Left forelimb (tissue), 1 donor: Measurements from ENCODE around the gene PHLPP1.

ENCODE experiments used
- DNase-seq: peaks from one replicate; pipeline ENCODE4 v3.0.0-alpha.2; 2018; ENCODE audit warnings: low spot score

The PHLPP1 gene

DNA sequence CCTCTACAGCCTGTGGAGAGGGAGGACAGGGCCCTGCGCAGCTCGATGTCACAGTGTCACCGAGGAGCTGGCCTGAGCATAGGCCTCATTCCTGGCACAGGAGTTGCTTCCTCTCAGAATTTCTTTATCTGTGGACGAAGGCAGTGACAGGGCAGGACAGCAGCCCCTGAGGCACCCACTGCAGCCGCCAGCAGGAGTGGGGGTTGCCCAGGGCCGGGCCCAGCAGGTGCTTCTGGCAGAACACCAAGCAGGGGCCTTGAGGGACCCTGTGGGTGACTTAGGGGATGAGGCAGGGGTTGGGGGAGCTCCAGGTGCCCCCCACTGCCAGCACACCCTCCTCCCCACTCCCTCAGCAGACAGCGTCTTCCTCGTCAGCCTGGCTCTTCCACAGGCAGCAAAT lies 290.0 kb downstream of the PHLPP1 start:
- DNase-seq, result no peak

DNA sequence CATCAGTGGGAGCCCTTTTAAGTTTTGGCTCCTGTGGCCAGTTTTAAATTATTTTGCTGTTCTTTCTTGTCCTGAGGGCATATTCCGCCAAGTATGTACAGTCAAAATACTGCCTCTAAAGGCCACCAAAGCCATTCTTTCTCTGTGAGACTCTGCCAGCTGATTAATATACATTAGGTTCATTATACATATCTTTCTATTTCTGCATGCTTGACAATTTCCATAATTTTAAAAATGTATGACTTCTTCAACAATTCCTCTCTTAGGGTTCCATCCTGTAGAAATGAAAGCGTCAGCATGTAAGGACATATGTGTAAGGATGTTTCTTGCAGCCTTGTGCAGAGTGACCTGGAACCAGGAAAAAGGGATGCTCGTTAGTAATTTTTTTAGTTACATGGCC lies 291.9 kb downstream of the PHLPP1 start:
- DNase-seq, result no peak

DNA sequence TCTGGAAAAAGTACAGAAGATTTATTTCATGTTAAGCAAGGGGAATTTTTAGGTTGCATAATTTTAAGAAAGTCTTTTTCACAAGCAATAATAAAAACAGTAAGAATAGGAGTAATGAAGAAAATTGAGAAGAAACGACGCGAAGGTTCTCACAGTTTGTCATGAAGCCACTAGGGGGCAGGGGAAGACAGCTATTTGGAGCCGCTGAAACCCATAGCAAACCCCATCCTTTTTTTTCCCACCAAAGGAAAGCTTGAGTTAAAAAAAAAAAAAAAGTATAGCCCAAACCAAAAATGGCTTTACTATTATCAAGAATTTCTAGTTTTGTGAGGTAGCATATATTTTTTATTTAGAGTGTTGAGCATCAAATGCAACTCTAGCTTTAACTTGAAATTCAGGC lies 300.9 kb downstream of the PHLPP1 start:
- DNase-seq, result no peak

DNA sequence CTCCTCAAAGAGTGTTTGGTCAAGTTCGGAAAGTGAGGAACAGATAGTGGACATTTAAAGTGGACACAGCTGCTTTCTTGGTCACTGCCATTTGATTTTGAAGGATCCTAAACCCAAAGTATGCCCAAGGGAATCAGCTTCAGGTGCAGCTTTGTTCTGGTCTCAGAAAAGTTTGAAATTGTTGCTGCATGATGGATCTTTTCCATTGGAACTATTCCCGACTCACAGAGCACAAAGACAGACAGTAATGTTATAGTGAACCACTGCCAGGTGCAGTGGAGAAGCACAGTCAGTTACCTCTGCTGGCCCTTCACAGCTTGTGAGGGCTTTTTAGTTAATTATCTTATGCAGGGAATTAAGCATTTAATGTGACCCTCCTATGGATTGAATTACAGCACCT lies 301.7 kb downstream of the PHLPP1 start:
- DNase-seq, result no peak

DNA sequence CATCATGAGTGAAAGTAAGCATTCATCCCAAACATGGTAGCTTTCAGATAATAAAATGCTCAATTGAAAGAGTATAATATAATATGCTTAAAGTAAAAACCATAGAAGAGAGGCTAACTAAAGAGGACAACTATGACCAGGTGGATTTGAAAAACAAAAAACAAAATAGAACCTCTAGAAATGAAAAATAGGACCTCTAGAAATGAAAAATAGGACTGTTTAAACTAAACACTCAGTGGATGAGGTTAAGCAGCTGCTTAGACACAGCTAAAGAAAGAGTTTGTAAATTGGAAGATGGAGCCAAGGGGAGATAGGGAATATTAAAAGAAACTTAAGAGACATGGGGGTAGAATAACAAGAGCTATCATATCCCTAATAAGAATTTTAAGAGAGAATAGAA lies 302.6 kb downstream of the PHLPP1 start:
- DNase-seq, result no peak

DNA sequence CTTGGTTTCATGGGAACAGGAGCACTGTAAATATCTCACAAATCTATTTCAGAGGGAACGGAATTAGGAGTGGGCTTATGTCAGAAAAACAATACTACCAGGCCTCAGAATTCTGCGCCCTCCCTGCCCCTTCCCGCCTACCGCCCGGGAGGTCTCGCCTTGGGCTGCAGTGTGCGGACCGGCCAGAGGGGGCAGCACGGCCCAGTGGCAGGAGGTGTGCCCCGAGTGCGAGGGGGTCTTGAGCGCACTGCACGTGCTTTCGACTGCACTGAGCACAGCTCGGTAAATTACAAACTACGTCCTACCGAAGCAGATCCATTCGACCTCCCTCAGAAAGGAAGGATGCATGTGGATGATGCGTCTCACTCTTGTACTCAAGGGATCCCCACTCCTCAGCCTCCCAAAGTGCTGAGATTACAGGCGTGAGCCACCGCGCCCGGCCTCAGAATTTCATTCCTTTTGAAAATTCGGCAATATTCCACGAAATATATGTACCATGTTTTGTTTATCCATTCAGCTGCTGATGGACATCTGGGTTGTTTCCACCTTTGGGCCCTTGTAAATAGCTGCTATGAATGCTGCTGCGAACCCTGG lies 307.2 kb downstream of the PHLPP1 start:
- no peak for DNase-seq

DNA sequence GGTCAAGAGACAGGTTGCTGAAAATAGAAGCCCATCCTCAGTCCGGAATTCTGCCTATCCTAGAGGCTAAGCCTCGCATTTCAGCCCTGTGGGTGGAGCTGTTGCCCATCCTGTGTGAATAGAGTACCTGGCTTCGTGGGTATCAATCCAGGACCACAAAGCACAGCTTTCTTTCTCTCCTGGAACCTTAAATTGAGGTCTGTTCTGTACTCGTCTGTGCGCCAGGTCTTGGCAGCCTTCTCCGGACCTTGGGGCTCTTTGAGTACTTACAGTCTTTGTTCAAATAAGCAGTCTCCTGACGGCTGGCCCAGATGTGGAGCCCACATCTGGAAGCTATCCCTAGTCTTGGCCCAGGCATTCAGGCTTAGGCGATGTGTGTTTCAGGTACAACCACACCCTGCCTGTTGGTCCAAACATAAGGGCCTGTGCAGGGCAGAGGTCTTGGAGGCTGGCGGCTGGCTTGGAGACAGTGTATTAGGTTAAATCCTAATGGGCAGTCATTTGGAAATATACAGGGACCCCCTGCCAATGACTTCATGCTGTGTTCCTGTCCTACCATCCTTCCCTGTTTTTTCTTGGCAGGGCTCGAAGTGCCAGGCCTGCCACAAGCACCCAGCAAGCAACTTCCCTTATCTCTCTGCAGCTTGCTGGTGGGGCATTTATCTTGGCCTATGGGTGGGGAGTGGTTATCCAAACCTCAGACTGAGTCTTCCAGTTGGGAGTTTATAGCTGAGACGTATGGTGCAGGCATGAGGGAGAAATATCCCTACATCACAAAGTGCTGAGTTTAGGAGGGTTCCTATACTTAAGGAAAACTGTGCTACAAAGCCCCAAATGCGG lies 310.1 kb downstream of the PHLPP1 start:
- no peak for DNase-seq

DNA sequence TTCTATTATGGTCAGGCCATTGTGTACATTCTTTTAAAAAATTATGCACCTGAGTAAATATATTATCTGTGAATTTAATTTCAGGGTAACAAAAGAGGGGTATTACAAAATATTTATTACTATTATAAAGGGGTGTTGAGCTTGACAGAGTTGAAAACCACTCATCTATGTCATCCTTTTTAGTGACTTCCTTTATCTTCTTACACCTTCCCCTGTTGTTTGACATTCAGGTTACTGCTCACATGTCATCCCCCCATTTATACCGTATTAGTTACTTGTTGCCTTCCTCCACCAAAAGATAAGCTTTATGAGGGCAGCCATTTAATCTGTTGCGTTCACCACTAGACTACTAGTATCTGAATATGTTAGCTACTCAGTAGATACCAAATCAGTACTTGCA lies 313.0 kb downstream of the PHLPP1 start:
- no peak for DNase-seq
